NCI-H345 (cell line): Measurements from ENCODE around the gene OR2A7.
"Not testable (repeated sequence)": the region's sequence is repeated elsewhere in the genome, so short reads cannot be mapped to it uniquely, and the experiment has no call there.

Source experiments
- DNase-seq: peaks from one replicate; lab custom pipeline; 2025; lab: John Stamatoyannopoulos, UW

The OR2A7 gene

DNA sequence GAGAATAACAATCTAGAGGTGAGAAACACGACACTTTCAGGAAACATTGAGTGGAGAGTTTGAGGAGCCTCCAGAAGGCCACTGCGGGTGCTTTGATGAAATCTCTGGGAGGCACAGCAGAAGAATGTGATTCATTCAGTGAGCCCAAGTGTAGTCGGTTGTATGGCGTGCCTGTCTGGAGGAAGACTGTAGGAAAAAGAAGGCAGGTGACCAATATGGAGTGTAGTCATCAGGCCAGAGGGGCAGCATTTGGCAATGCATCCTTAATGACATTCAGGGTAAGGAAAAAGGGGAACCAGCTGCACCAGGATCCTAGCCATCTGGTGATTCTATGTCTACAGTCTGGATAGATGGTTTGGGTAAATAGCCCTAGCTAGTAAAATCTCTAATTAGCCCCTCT is 12.3 kb downstream of the OR2A7 start:
- DNase-seq: not testable (repeated sequence)

DNA sequence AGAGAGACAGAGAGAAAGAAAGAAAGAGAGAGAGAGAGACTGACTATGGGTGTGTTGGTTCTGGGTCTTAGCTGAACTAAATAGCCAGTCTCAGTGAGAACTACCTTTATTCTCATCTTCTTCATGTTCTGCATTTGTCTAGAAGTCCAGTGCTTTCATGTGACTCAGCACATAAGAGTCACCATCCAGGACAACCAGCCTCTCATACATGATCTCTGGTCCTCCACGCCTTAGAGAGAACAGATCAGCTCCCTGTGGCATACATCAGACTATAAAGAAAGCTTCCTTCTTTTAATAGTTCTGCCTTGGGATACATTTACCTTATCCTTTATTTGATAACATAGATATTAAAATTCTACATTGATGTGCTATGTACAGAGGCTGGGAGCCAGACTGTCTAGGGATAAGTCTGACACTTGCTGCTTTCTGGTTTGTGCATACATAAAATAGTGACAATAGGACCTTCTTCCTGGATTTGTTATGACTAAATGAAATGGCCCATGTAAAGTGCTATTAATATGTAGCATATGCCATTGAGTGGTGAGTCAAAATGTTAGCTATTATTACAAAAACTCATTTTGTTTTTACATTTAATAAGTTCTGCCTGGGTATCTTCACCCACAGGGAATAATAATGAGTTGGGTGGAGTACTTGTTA is 16.8 kb downstream of the OR2A7 start:
- DNase-seq: not testable (repeated sequence)

DNA sequence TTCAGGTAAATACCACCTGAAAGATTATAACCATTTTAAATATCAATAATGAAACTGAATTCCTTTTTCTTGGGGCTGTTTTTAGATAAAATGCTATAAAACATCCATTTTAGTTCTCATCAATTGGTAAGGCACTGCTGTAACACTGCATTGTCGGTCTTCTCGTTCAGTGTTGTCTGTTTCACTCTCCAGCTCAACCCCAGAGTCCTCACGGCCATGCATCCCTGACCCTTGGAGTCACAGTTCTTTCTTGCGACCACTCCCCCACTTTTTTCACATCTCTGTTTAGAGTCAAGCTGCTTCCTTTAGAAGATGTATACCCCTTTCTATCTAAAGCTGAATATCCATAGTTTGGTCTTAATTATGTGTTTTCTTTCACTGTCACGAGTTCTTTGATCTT is 17.6 kb downstream of the OR2A7 start:
- DNase-seq: not testable (repeated sequence)

DNA sequence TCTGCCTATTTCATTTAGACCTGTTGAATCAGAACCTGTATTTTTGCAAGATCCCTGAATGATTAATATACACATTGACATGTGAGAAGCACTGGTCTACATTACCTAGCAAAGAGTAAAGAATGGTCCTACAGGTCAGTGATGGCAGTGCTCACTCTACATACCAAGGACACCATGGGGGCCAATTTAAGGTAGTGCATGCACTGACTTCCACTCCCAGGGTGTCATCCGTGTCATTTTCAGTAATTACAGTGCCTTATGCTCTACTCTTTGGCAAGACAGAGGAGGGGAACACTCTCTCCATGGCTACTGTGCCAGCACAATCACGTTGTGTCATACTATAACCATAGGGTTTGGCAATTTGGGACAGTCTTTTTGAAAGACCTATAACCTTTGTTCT is 19.2 kb downstream of the OR2A7 start:
- DNase-seq: not testable (repeated sequence)

DNA sequence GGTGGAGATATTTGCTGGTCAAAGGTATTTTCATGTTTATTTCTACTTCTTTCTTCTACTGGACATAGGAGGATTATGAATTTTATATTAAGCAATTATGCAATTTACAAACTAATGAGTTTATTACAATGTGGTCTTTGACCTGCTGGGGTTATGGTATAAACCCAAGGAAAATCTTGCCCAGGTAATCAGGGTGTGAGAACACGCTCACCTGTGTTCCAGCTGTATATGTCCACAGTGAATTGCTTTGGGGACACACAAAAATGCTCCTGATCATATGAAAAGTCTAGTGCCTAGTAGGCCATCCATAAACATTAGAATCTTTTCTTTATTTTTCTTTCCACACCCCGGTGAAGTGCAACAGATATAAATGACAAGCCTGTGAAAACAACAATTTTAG is 25.2 kb downstream of the OR2A7 start, which contains the start of gene OR2A42:
Gene OR2A42, minus strand, starts transcription at position 241 of the 400 bp plus-strand sequence. CDS start 6,762 bp downstream, outside the sequence.
- not testable (repeated sequence) for DNase-seq

DNA sequence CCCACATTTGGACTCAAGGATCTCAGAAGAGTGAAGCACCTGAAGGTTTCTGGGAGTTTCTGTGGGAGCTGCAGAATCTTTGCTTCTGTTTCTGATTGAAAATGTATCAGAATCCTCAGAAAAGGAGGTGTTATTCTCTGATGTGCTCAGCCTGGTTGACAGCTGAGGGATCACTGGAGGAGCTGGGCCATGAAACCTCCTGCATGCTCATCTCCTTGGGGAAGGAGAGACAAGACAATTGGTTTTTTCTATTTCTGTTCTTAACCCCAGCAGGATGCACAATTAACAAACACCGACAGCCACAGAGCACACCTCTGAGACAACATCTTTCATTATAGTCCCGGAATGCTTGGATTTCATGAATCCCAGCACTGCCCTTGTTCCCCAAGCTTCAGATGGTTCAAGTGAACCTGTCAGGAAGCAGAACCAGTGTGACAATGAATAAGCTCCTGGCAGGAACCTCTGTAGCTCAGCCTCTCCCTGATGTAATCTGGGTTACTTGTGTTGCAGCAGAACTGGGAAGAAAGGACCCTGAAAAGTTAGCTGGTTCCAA is 26.0 kb downstream of the OR2A7 start:
- DNase-seq: not testable (repeated sequence)

DNA sequence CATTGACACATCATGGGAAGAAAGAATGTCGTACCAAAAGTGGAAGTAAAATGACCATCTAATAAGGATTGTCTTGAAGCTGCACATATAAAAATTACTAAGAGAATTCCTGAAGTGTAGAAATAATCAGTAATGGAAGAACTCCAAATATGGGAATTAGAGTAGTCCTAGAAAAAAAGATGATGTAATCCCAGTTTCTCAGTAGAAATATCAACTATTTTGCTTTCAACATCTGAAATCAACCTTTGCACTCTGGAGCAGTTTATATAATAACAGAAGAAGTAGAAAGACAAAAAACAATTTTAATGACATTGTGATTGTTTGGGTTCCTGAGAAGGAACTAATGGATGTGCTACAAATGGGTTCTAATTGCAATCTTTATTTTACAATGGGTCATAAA is 31.6 kb downstream of the OR2A7 start:
- DNase-seq: not testable (repeated sequence)

DNA sequence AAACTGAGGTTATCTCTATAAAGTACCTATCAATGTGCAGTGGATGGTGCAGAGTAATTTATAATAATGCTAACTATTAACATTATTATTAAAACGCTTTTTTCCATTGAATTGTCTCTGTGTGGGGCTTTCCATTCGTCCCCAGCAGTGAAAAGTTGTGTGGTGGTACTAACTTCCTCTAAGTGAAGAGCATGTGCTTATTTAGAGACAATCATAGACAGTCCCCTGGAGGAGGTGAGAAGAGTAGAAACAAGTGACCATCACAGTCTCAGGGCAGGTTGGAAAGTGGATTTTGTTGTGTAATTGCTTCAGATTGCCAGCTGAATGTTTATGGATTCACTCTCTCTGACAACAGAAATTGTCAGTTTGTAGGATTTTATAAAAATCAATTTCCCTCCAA is 33.6 kb downstream of the OR2A7 start:
- not testable (repeated sequence) for DNase-seq

DNA sequence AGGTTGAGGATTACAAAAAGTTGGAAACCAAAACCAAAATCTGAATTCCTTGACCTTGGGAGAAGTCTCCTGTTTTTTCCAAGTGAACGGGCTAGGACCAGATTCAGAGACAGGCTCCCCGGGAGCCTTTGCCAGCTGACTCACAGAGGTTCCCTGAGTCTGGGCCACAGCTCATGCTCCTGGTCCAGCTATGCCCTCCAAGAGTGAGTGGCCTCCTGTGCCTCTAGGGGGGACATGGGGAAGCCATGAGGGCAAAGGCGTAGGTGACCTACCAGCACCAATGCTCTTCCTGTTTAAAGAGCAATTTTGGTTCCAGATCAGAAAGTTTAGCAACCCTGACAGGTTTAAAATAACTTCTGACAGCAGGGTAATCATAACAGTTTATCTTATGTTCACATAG is 35.8 kb downstream of the OR2A7 start:
- not testable (repeated sequence) for DNase-seq

DNA sequence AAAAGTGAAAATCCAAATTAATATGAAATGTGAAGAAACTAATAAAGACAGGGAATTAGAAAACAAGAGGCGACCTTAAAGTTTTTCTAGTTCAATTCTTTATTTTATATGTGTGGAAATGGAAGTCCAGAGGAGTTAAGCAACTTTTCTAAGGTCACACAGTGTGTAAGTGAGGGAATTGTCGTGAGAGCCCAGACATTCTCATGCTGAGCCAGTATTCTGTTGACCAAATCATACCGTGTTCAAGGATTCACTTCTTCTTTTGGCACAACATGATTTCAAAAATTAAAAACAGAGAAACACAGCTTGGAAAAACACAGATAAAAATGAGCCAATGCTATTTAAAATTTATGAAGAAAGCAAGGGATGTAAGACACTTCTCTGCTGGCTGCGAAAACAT is 37.7 kb downstream of the OR2A7 start:
- not testable (repeated sequence) for DNase-seq

DNA sequence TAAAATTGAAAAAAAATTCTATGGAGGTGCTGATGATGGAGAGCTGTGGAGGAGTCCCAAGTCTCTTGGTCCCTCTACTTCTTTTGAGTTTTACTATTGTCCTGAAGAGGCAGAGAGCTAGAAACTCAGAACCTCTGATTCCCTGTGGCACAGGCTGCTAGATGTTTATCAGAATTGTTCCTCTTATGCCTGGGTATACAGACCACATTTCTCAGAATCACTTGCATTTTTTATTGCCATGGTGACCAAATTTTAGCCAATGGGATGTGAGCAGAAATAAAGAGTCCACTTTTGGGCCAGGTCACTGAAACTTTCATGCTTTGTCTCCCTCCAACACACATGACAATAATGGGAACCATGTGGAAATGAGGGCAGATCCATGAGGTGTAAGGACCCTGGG is 40.9 kb downstream of the OR2A7 start:
- not testable (repeated sequence) for DNase-seq

DNA sequence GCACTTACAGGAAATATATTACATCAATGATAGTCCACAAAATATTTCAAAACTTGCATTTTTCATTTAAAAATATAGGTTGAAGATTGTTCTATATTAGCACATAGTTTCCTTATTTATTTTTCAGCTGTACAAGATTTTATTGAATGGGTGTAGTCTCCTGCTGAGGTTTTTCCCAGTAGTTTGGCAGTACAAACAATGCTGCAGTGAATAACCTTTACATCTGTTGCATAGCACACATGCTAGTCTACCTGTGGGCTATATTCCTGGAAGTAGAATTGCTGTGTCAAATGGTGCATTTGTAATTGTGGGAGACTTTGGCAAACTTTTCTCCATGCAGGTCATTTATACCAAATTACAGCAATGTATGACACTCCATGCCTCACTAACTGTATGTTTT is 44.1 kb downstream of the OR2A7 start:
- not testable (repeated sequence) for DNase-seq

DNA sequence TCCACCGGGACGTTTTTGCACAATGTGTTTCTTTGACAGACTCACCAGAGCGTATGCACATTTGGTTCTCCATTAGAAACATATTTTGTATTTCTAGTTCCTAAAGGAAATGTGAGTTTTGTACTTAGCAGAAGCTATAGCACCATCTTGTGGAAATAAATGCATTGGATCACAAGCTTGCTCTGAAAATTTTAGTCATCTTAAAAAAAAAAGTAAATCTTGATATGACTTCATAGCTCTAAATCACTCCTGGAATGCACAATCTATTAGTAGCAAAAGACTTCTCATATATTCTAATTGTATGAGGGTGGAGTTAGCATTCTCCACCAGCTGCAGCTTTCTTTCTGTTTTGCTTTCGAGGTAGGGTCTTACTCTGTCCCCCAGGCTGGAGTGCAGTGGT is 45.4 kb downstream of the OR2A7 start:
- DNase-seq: not testable (repeated sequence)

DNA sequence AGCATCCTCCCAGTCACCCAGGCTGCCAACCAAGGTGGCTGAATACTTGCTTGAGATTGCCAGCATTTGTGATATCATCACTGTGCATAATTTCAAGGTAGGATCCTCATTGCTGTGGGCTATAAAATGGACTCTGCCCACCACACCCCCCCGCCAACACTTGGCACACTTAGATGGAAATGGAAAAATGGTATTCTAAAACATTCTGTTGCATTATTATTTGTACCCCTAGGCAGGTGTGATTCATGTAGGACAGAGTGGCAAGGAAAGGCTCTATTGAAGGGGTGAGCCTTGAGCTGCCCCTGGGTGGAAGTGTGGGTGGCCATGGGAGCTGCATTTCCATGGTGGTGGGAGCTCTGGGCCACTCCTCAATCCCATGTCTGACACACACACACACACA is 46.0 kb downstream of the OR2A7 start:
- DNase-seq: not testable (repeated sequence)

DNA sequence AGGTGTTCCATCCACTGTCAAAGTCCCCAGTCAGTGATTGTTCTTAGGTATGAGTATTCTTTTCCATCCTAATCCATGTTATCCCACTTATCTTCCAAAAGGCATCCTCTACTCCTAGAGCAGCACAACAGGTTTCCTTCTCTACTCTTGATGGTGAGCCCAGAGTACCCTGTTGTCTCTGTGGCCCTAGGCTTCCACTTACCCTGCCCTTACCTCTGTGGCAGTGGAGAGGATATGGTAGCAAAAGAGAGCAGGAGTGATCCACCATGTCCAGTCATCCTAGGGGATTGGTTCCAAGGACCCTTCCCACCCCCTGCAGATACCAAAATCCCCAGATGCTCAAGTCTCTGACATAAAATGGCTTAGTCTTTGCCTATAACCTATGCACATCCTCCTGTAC is 47.4 kb downstream of the OR2A7 start:
- not testable (repeated sequence) for DNase-seq
